Astrocyte (in vitro differentiated cells and primary cell): ENCODE measurements around the gene UBE2E3. TPM values are rescaled to one million over a fixed set of nuclear protein-coding genes. Genes with fewer than 3 reads are reported as not detected.

Experiments used
- DNase-seq: peaks from one replicate; pipeline ENCODE4 v3.0.0-alpha.2; 2010; ENCODE audit warnings: low read depth
- FAIRE-seq: peaks from 2 replicates; lab custom pipeline; 2011; peaks lifted over from hg19 to GRCh38; lab: Jason Lieb, UNC
- H2AFZ ChIP-seq: 2 replicates; pipeline ENCODE4 v1.6.0; 2012; ENCODE audit warnings: low read depth, low read length, inconsistent platforms
- H3K27ac ChIP-seq: 2 replicates; pipeline ENCODE4 v1.5.1; 2011; ENCODE audit warnings: low read depth, low read length, inconsistent platforms
- H3K27me3 ChIP-seq: 2 replicates; pipeline ENCODE4 v1.6.0; 2011; ENCODE audit warnings: low read length, inconsistent platforms; ENCODE audit not compliant: insufficient read depth
- H3K36me3 ChIP-seq: 2 replicates; pipeline ENCODE4 v1.5.1; 2011; ENCODE audit warnings: low read length, inconsistent platforms; ENCODE audit not compliant: insufficient read depth
- H3K4me1 ChIP-seq: 2 replicates; pipeline ENCODE4 v1.5.1; 2011; ENCODE audit warnings: low read length, inconsistent platforms; ENCODE audit not compliant: insufficient read depth
- H3K4me2 ChIP-seq: 2 replicates; pipeline ENCODE4 v1.6.0; 2012; ENCODE audit warnings: low read length, inconsistent platforms
- H3K4me3 ChIP-seq: 2 replicates; pipeline ENCODE4 v1.5.1; 2011; ENCODE audit warnings: low read depth, mild to moderate bottlenecking, low read length, inconsistent platforms; ENCODE audit not compliant: insufficient read depth
- H3K79me2 ChIP-seq: 2 replicates; pipeline ENCODE4 v1.6.0; 2012; ENCODE audit warnings: mild to moderate bottlenecking, low read length, inconsistent platforms; ENCODE audit not compliant: insufficient read depth
- H3K9ac ChIP-seq: 2 replicates; pipeline ENCODE4 v1.6.0; 2012; ENCODE audit warnings: mild to moderate bottlenecking, low read length, inconsistent platforms
- H3K9me3 ChIP-seq: 2 replicates; pipeline ENCODE4 v1.5.1; 2012; ENCODE audit warnings: low read depth, mild to moderate bottlenecking, low read length, inconsistent platforms; ENCODE audit not compliant: insufficient read depth
- H4K20me1 ChIP-seq: 2 replicates; pipeline ENCODE4 v1.6.0; 2012; ENCODE audit warnings: low read length, inconsistent platforms; ENCODE audit not compliant: insufficient read depth
- H3K27ac Mint-ChIP-seq: one replicate; pipeline ENCODE4 v1.8.0; 2021; ENCODE audit warnings: mild to moderate bottlenecking, mixed read lengths; ENCODE audit not compliant: unreplicated experiment
- H3K27me3 Mint-ChIP-seq: one replicate; pipeline ENCODE4 v1.8.0; 2021; ENCODE audit warnings: low read depth, mixed read lengths; ENCODE audit not compliant: unreplicated experiment
- H3K36me3 Mint-ChIP-seq: one replicate; pipeline ENCODE4 v1.8.0; 2021; ENCODE audit warnings: low read depth, mixed read lengths; ENCODE audit not compliant: unreplicated experiment
- H3K4me1 Mint-ChIP-seq: one replicate; pipeline ENCODE4 v1.8.0; 2021; ENCODE audit warnings: low read depth, mixed read lengths; ENCODE audit not compliant: unreplicated experiment
- H3K4me3 Mint-ChIP-seq: one replicate; pipeline ENCODE4 v1.8.0; 2021; ENCODE audit warnings: mild to moderate bottlenecking, moderate library complexity, mixed read lengths; ENCODE audit not compliant: unreplicated experiment
- H3K9me3 Mint-ChIP-seq: one replicate; pipeline ENCODE4 v1.8.0; 2021; ENCODE audit warnings: mild to moderate bottlenecking, mixed read lengths; ENCODE audit not compliant: unreplicated experiment
- CTCF ChIP-seq: IDR thresholded peaks from 2 replicates; pipeline ENCODE4 v1.5.1; 2011; ENCODE audit warnings: low read depth, mild to moderate bottlenecking, inconsistent platforms, low read length, moderate library complexity; ENCODE audit not compliant: insufficient read depth
- EZH2 ChIP-seq: IDR thresholded peaks from 2 replicates; pipeline ENCODE4 v1.6.1; 2012; ENCODE audit warnings: mild to moderate bottlenecking, low read length, inconsistent platforms; ENCODE audit not compliant: insufficient read depth
- total RNA-seq: library from RNA; stranded (reverse); gene quantifications from 2 replicates; pipeline ENCODE4 v1.2.1, GENCODE V29; 2021

UBE2E3 gene
- total RNA-seq, 1 donor from 2014 or later: 140 TPM

GRCh38 chr2:180966378-180966777, 14.0 kb upstream of the UBE2E3 start:
- no peaks in the 10 kb centered on the region for H3K9me3 ChIP-seq
- H3K4me3 ChIP-seq: no peak overlapping the region
- no peak overlapping the region for H3K4me3 Mint-ChIP-seq
- no peak overlapping the region for H3K27ac Mint-ChIP-seq
- H3K27ac ChIP-seq: no peak overlapping the region
- no peaks in the 10 kb centered on the region for H4K20me1 ChIP-seq
- H3K27me3 ChIP-seq: no peaks in the 10 kb centered on the region
- no peak overlapping the region for H3K4me2 ChIP-seq
- peaks cover 2% of the 10 kb centered on the region for H3K9me3 Mint-ChIP-seq
- H3K36me3 Mint-ChIP-seq: no peaks in the 10 kb centered on the region
- H3K36me3 ChIP-seq: no peaks in the 10 kb centered on the region
- no peak for FAIRE-seq
- no peak overlapping the region for H2AFZ ChIP-seq
- no peaks in the 10 kb centered on the region for H3K79me2 ChIP-seq
- TF ChIP-seq EZH2 (no peak), CTCF (no peak)
- H3K4me1 Mint-ChIP-seq: peaks cover 8% of the 10 kb centered on the region
- H3K27me3 Mint-ChIP-seq: no peaks in the 10 kb centered on the region
- H3K4me1 ChIP-seq: no peaks in the 10 kb centered on the region
- no peak for DNase-seq
- H3K9ac ChIP-seq: no peak overlapping the region

- Mint-ChIP-seq H3K4me1 (peaks cover 8% of the 10 kb centered on the region), H3K27ac (no peak overlapping the region), H3K4me3 (no peak overlapping the region), H3K36me3 (no peaks in the 10 kb centered on the region), H3K9me3 (peaks cover 2% of the 10 kb centered on the region), H3K27me3 (no peaks in the 10 kb centered on the region)
- H4K20me1 ChIP-seq: no peaks in the 10 kb centered on the region
- H3K36me3 ChIP-seq: no peaks in the 10 kb centered on the region
- H3K9ac ChIP-seq: no peak overlapping the region
- no peaks in the 10 kb centered on the region for H3K79me2 ChIP-seq
- H3K9me3 ChIP-seq: no peaks in the 10 kb centered on the region
- H3K27ac ChIP-seq: no peak overlapping the region
- H3K4me3 ChIP-seq: no peak overlapping the region
- no peak for TF ChIP-seq CTCF
- H3K27me3 ChIP-seq: no peaks in the 10 kb centered on the region
- no peak for FAIRE-seq
- DNase-seq: no peak
- H3K4me2 ChIP-seq: no peak overlapping the region
- no peak overlapping the region for H2AFZ ChIP-seq
- H3K4me1 ChIP-seq: no peaks in the 10 kb centered on the region
These were observed 11.3 kb upstream of the UBE2E3 start for GRCh38 chr2:180969124-180969523.

DNA sequence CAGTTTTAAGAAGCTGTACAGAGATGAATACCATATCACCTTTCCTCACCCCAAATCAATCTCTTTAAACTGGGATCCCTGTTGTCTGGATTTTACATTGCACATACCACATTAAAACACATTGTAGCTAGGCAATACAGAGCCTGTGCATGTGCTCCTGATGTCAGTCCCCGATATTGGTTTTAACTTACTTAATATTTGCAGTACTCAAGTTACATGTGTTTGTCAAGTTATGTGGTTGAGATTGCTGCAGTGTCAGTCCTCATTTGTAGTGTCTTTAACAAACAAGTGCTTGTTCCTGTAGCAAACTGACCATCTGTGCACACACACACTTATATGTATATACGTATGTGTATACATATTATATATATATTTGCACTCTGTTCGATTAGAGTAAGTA, 10.4 kb upstream of the UBE2E3 start:
- Histone ChIP-seq H3K27me3 (no peaks in the 10 kb centered on the region), H3K79me2 (no peaks in the 10 kb centered on the region), H3K4me3 (no peak overlapping the region), H3K4me1 (no peaks in the 10 kb centered on the region), H3K4me2 (no peak overlapping the region), H4K20me1 (no peaks in the 10 kb centered on the region), H3K9me3 (no peaks in the 10 kb centered on the region), H2AFZ (no peak overlapping the region), H3K27ac (no peak overlapping the region), H3K36me3 (no peaks in the 10 kb centered on the region), H3K9ac (no peak overlapping the region)
- Mint-ChIP-seq H3K4me3 (no peak overlapping the region), H3K4me1 (peaks cover 4% of the 10 kb centered on the region), H3K36me3 (no peaks in the 10 kb centered on the region), H3K27me3 (no peaks in the 10 kb centered on the region), H3K27ac (no peak overlapping the region), H3K9me3 (peaks cover 2% of the 10 kb centered on the region)
- TF ChIP-seq EZH2 (no peak), CTCF (no peak)
- no peak for DNase-seq
- no peak for FAIRE-seq
